Activated CD4-positive, CD25-positive, alpha-beta regulatory T cell (primary cell): ENCODE measurements around the gene ETNK1.
A peak's percentile ranks its signal among the peaks of the same experiment; 100 is the strongest.

Source experiments
- DNase-seq, 4 experiments: peaks; one replicate each; lab custom pipeline; 2025; lab: John Stamatoyannopoulos, UW

Gene ETNK1

GRCh38 chr12:22635812-22636211 lies 10.8 kb downstream of the ETNK1 start:
- DNase-seq, result no peak

GRCh38 chr12:22640851-22641250 lies 15.9 kb downstream of the ETNK1 start:
- no peak for DNase-seq

- DNase-seq, result no peak
Measured at GRCh38 chr12:22641353-22642053, 16.5 kb downstream of the ETNK1 start.

GRCh38 chr12:22648668-22649067 lies 23.7 kb downstream of the ETNK1 start:
- no peak for DNase-seq

GRCh38 chr12:22653075-22653474 lies 28.1 kb downstream of the ETNK1 start:
- no peak for DNase-seq

- DNase-seq, result no peak
Measured at GRCh38 chr12:22653791-22654190, 28.8 kb downstream of the ETNK1 start.

- no peak for DNase-seq
Measured at GRCh38 chr12:22656376-22656775, 31.4 kb downstream of the ETNK1 start.

- DNase-seq, result no peak
Measured at GRCh38 chr12:22656831-22657230, 31.9 kb downstream of the ETNK1 start.

GRCh38 chr12:22657538-22657937 lies 32.6 kb downstream of the ETNK1 start:
- no peak for DNase-seq

GRCh38 chr12:22658214-22658613 lies 33.2 kb downstream of the ETNK1 start:
- peak in 1 of 4 experiments; percentile 3 for DNase-seq

GRCh38 chr12:22662356-22662755 lies 37.4 kb downstream of the ETNK1 start:
- DNase-seq, result no peak

- DNase-seq, result no peak
Measured at GRCh38 chr12:22665476-22665875, 40.5 kb downstream of the ETNK1 start.

- no peak for DNase-seq
Measured at GRCh38 chr12:22667122-22667521, 42.2 kb downstream of the ETNK1 start.

GRCh38 chr12:22668441-22668840 lies 43.5 kb downstream of the ETNK1 start:
- no peak for DNase-seq

GRCh38 chr12:22670762-22671161 lies 45.8 kb downstream of the ETNK1 start:
- DNase-seq, result no peak

GRCh38 chr12:22672951-22673350 lies 48.0 kb downstream of the ETNK1 start:
- DNase-seq, result no peak

- no peak for DNase-seq
Measured at GRCh38 chr12:22677781-22678574, 53.0 kb downstream of the ETNK1 start.

- no peak for DNase-seq
Measured at GRCh38 chr12:22682663-22683062, 57.7 kb downstream of the ETNK1 start.

GRCh38 chr12:22683131-22683530 lies 58.2 kb downstream of the ETNK1 start:
- no peak for DNase-seq

GRCh38 chr12:22684140-22685118 lies 59.5 kb downstream of the ETNK1 start:
- no peak for DNase-seq

GRCh38 chr12:22686193-22686592 lies 61.2 kb downstream of the ETNK1 start:
- no peak for DNase-seq

- DNase-seq, result no peak
Measured at GRCh38 chr12:22687361-22688076, 62.5 kb downstream of the ETNK1 start.
